Psoas muscle (tissue), 8 donors: ENCODE data around the gene BIN2. TPM values are rescaled to one million over a fixed set of nuclear protein-coding genes. Genes with fewer than 3 reads are reported as not detected.
A peak's percentile ranks its signal among the peaks of the same experiment; 100 is the strongest.
"Not testable (repeated sequence)": the region's sequence is repeated elsewhere in the genome, so short reads cannot be mapped to it uniquely, and the experiment has no call there.

Experiments used
- ATAC-seq, 4 donors: fragments of 200-7000 bp; cut with Tn5 transposase; one replicate each; pipeline ENCODE4 v1.9.1; 2020; ENCODE audit warnings: moderate library complexity in 3 of 4, mild to moderate bottlenecking in 2 of 4
- DNase-seq, 2 donors: peaks; one replicate each; pipeline ENCODE4 v3.0.0-alpha.2; 2020
- H3K27ac ChIP-seq: fragments of 200-600 bp; one replicate; pipeline ENCODE4 v1.8.0; 2022
- H3K27me3 ChIP-seq, 3 donors: fragments of 200-600 bp in 1 of 3; one replicate each; pipeline versions ENCODE4 v1.6.1 to v1.8.0; 2013 to 2022; ENCODE audit warnings: low read length in 2 of 3, mild to moderate bottlenecking in 2 of 3, moderate library complexity in 1 of 3; ENCODE audit not compliant: insufficient read depth in 3 of 3
- H3K36me3 ChIP-seq, 2 donors: fragments of 200-600 bp in 1 of 2; one replicate each; pipeline versions ENCODE4 v1.6.1 to v1.8.0; 2013 to 2022; ENCODE audit warnings: low read depth in 1 of 2, mild to moderate bottlenecking in 1 of 2, moderate library complexity in 1 of 2; ENCODE audit not compliant: insufficient read depth in 1 of 2
- H3K4me1 ChIP-seq: fragments of 200-600 bp; one replicate; pipeline ENCODE4 v1.8.0; 2022
- H3K4me3 ChIP-seq: fragments of 200-600 bp; one replicate; pipeline ENCODE4 v1.8.0; 2022; ENCODE audit warnings: mild to moderate bottlenecking
- H3K9me3 ChIP-seq: fragments of 200-600 bp; one replicate; pipeline ENCODE4 v1.8.0; 2022
- WGBS, 3 donors: extraction: QIAGEN DNeasy Blood & Tissue Kit; methylation state at CpG; one replicate each; pipeline versions ENCODE4 v1.1.6 to v1.1.7; 2013; 5-methylcytosine and 5-hydroxymethylcytosine counted together
- intact Hi-C, 2 donors: fragments of 100-400 bp; cut with DNase I; formaldehyde crosslinking; loops; one replicate each; pipeline versions ENCODE4 v1.11.0 to v1.14.2; 2022
- polyA plus RNA-seq, 3 donors: library from polyadenylated mRNA; stranded (reverse); fragments of 200-250 nt; gene quantifications; one replicate each; pipeline ENCODE4 v1.2.3, GENCODE V29; 2013
- total RNA-seq, 4 donors: library from RNA; stranded (reverse); fragmentation: NEBNext Ultra II Directional in 2 of 4; extraction: Animal tissue kit (Norgen Biotek cat#: 25700) in 2 of 4; gene quantifications; one replicate each; pipeline versions ENCODE4 v1.2.1 to v1.2.4, GENCODE V29; 2021 to 2023
- TF ChIP-seq, protein P1 (sequence below): fragments of 200-600 bp; IDR thresholded peaks from one replicate; pipeline ENCODE4 v1.8.0; 2022; ENCODE audit warnings: antibody characterized with exemption
- donor health status: healthy with polysubstance abuse.
- donor health status: DM: no; HTN: no; CAD: no; lungs with moderate emphysema.
- donor health status: Bipolar disorder and iron deficiency.
- donor health status: healthy.
- donor health status: DM: yes; HTN: yes; CAD: no.
- donor health status: DM: no; HTN: no; CAD: no.
- donor health status: DM: no; HTN: no; CAD: no.
- donor health status: DM: yes; HTN: yes; CAD: no.

BIN2 gene
- total and polyA plus RNA-seq, 7 donors = 0.37 to 2.0 (median 0.81) TPM

DNA sequence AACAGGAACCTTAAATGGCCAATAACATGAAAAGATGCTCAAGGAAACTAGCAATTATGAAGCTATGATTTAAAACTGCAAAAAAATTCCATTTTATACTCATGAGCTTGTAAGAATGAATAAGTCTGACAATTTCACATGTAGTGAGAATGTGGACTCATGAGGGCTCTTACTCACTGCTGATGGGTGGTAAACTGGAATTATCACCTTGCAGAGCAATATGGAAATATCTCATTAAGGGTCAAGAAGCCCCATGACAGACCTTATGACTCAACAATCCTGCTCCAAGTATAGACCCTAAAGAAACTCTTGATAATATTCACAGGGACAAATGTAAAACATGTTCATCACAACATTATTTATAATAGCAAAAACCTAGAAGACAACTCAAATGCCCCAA, 30.3 kb downstream of the BIN2 start:
- no peak for DNase-seq
- TF ChIP-seq, protein P1, sequence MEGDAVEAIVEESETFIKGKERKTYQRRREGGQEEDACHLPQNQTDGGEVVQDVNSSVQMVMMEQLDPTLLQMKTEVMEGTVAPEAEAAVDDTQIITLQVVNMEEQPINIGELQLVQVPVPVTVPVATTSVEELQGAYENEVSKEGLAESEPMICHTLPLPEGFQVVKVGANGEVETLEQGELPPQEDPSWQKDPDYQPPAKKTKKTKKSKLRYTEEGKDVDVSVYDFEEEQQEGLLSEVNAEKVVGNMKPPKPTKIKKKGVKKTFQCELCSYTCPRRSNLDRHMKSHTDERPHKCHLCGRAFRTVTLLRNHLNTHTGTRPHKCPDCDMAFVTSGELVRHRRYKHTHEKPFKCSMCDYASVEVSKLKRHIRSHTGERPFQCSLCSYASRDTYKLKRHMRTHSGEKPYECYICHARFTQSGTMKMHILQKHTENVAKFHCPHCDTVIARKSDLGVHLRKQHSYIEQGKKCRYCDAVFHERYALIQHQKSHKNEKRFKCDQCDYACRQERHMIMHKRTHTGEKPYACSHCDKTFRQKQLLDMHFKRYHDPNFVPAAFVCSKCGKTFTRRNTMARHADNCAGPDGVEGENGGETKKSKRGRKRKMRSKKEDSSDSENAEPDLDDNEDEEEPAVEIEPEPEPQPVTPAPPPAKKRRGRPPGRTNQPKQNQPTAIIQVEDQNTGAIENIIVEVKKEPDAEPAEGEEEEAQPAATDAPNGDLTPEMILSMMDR = no peak
- intact Hi-C loops = no loop called here
- H3K9me3 ChIP-seq = no peaks in the 10 kb centered on the region
- H3K36me3 ChIP-seq = no peaks in the 10 kb centered on the region
- H3K4me1 ChIP-seq = no peaks in the 10 kb centered on the region
- H3K27ac ChIP-seq = no peak overlapping the region
- H3K27me3 ChIP-seq = no peaks in the 10 kb centered on the region
- no peak overlapping the region for H3K4me3 ChIP-seq
- ATAC-seq = no peak

DNA sequence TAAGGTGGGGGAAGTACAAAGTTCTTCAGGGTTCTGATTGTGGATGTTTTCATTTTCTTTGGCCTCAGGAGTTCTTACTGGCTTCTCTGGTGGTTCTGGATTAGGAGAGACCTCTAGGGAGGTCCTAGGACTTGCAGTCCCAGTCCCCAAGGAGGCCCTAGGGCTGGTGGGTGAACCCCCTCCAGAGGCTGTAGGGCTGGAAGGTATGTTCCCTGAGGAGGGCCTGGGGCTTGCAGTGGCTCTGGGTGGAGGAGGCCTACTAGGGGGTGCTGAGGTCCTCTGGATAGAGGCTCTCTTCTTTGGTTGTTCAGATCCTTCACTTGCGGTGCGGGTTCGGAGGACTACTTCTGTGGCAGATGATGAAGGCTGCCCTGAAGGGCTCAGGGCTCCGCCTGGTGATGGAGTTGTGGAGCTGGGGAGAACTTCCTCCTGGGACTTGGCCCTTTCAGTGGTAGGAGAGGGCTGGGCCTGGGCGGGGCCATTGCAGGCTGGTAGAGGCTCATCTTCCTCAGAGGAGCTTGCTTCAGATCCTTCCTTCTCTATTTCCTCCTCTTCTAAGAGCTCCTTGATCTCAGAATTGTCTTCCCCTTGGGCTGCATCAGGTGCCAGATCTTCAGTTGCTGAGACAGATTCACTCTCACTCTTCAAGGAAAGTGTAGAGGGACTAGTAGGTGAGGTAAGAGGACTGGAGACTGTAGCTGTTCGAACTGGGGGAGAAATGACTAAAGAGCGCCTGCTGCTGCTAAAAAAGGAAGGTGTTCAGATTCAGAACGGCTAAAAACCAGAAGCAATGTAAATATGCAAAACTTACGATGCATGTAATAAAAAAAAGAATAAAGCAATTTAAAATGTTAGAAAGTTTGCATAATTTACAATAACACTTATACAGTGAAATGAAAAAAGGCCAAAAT, 32.1 kb downstream of the BIN2 start:
- not testable (repeated sequence) for ATAC-seq
- 83 to 87% (median 86%) methylated on average over 9 of the region's 9 CpGs for WGBS, 3 donors

DNA sequence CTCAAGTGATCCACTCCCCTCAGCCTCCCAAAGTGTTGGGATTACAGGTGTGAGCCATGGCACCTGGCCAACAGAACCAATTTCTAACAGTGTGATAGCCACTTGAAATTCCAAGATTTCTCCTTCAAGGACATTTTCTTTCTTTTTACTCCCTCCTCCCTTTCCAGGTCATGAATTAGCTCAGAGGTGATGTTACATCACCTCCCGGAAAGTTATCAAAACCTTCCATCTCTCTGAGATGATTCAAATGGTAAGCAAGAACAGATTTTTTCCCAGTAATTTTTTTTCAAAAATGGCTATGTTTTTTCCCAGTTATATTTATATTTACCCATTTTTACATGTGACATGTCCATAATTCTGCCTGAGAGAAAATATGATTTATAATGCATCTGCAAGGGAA, 38.1 kb downstream of the BIN2 start:
- WGBS, 3 donors = 92 to 96% (median 96%) methylated on average over 1 of the region's 1 CpG

More for the DNA sequence above, 32.1 kb downstream of the BIN2 start:
- H3K4me3 ChIP-seq, H3K27me3 ChIP-seq, H3K9me3 ChIP-seq, H3K4me1 ChIP-seq, intact Hi-C loops, H3K27ac ChIP-seq, H3K36me3 ChIP-seq: not testable (repeated sequence)
- DNase-seq = peak; percentile 52 to 67

DNA sequence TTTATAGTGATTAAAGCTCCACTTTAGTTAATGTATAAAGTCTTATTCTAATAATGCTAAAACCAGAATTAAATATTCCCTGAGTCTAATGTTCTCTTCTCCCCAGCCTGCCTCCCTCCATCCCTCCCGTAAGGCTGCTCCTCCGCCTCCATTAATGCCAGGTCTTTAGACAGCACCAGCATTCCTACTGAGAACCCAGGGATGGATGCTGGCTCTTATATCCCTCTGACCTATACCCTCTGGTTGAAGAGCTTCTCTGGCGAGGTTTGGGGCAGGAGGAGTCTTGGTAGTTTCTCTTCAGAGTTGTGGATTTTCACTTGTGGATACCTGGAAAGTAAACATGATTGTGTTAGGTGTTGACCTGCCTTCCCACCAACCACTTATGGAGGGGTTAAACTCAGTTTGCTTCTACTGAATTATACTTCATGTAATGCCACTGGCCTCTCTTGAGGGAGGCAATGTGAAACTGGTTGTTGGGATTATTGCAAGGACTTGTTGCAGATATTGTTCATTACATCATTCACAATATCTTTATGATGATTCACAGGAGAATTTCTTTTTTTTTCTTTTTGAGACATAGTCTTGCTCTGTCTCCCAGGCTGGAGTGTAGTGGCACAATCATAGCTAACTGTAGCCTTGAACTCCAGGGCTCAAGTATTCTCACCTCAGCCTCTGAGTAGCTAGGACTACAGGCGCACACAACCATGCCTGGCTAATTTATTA, 42.6 kb downstream of the BIN2 start:
- no peaks in the 10 kb centered on the region for H3K4me1 ChIP-seq
- no peak overlapping the region for H3K4me3 ChIP-seq
- intact Hi-C loops = no loop called here
- no peak for ATAC-seq
- DNase-seq = no peak
- H3K27me3 ChIP-seq = peaks cover 0 to 9% (median 0%) of the 10 kb centered on the region in 3 donors
- TF ChIP-seq, protein P1 = no peak
- WGBS, 3 donors = 83 to 84% (median 83%) methylated on average over 4 of the region's 4 CpGs
- no peaks in the 10 kb centered on the region for H3K36me3 ChIP-seq
- no peaks in the 10 kb centered on the region for H3K9me3 ChIP-seq
- H3K27ac ChIP-seq = no peak overlapping the region

More for the DNA sequence above, 38.1 kb downstream of the BIN2 start:
- TF ChIP-seq, protein P1 = no peak
- Histone ChIP-seq H3K27ac (no peak overlapping the region), H3K9me3 (no peaks in the 10 kb centered on the region), H3K27me3 (peaks cover 0 to 2% (median 0%) of the 10 kb centered on the region in 3 donors), H3K4me1 (no peaks in the 10 kb centered on the region), H3K4me3 (no peak overlapping the region), H3K36me3 (no peaks in the 10 kb centered on the region)
- intact Hi-C loops = no loop called here
- ATAC-seq (no peak), DNase-seq (no peak)

DNA sequence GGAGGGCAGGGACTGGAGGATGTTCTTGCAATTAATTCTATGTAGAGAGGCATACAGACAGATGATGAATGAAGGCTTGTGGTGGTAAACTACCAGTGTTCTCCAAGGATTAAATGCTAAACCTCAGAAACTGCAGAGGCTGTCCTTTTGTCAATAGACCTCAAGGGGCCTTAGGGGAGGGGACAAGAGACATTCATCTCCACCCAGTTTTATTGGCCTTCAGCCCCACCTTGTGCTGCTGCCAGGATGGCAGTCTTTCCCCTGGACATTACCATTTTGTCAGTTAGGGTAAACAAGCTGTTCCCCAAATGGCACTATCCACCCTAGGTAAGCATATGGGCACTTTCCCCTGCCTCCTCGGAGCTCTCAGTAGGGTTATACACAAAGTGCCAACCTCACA, 48.9 kb downstream of the BIN2 start:
- DNase-seq = no peak
- Histone ChIP-seq H3K9me3 (no peaks in the 10 kb centered on the region), H3K4me1 (no peaks in the 10 kb centered on the region), H3K36me3 (no peaks in the 10 kb centered on the region), H3K4me3 (no peak overlapping the region), H3K27me3 (peaks cover 0 to 26% (median 0%) of the 10 kb centered on the region in 3 donors), H3K27ac (no peak overlapping the region)
- intact Hi-C loops = no loop called here
- no peak for ATAC-seq
- TF ChIP-seq, protein P1 = no peak
- 57 to 77% (median 64%) methylated on average over 1 of the region's 1 CpG for WGBS, 3 donors

DNA sequence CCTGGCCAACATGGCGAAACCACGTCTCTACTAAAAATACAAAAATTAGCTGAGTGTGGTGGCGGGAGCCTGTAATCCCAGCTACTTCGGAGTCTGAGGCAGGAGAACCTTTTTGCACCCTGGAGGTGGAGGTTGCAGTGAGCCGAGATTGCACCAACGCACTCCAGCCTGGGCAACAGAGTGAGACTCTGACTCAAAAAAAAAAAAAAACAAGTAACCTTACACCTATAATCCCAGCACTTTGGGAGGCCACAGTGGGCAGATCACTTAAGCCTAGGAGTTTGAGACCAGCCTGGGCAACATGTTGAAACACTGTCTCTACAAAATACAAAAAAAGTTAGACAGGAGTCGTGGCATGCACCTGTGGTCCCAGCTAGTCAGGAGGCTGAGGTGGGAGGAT, 51.2 kb downstream of the BIN2 start:
- intact Hi-C loops = loop anchor here in 1 of 2 donors (5.0 kb wide), 1 partner anchor 259 kb away; no protein-coding TSS in a partner anchor
- ATAC-seq, H3K36me3 ChIP-seq, H3K9me3 ChIP-seq, H3K4me1 ChIP-seq, DNase-seq, H3K4me3 ChIP-seq, H3K27ac ChIP-seq: not testable (repeated sequence)
- WGBS, 3 donors = 87 to 95% (median 91%) methylated on average over 7 of the region's 7 CpGs
- H3K27me3 ChIP-seq = peaks cover 0 to 29% (median 0%) of the 10 kb centered on the region in 3 donors
